ENCODE results near the gene IMPG1. TPM values are rescaled to one million over a fixed set of nuclear protein-coding genes. Genes with fewer than 3 reads are reported as not detected.

IMPG1 gene
- polyA plus RNA-seq, 3 donors, result not detected

GRCh38 chr6:75940564-75940963, 131.9 kb downstream of the IMPG1 start:
- H3K9me3 Mint-ChIP-seq, result peaks cover 0 to 2% (median 0%) of the 10 kb centered on the region in 7 donors
- no peak overlapping the region for H3K4me3 Mint-ChIP-seq
- H3K27me3 Mint-ChIP-seq (ENCODE audit: low read depth in 3 of 3), result peaks cover 4 to 9% (median 5%) of the 10 kb centered on the region in 3 donors
- no peaks in the 10 kb centered on the region for H3K36me3 ChIP-seq (replicated peaks in 1 of 2; ENCODE audit: control insufficient read depth in 1 of 2, insufficient read depth in 2 of 2, low read length in 2 of 2)
- intact Hi-C loops (cut with micrococcal nuclease), result no loop called here
- no peaks in the 10 kb centered on the region for H3K4me1 Mint-ChIP-seq
- H4K20me1 ChIP-seq (ENCODE audit: insufficient read depth, low read length), result no peaks in the 10 kb centered on the region
- H3K4me2 ChIP-seq (replicated peaks; ENCODE audit: extremely low read depth, low read length, poor library complexity, severe bottlenecking), result no peak overlapping the region
- H3K9me3 ChIP-seq (replicated peaks in 1 of 2; ENCODE audit: control insufficient read depth in 1 of 2, insufficient read depth in 1 of 2, low read length in 2 of 2), result no peaks in the 10 kb centered on the region
- H3K4me1 ChIP-seq (ENCODE audit: control insufficient read depth in 1 of 2, insufficient read depth in 2 of 2, low read length in 2 of 2), result no peaks in the 10 kb centered on the region
- DNase-seq, result no peak
- TF ChIP-seq CTCF (IDR thresholded peaks at IDR 0.05), result no peak
- no peak overlapping the region for H3K4me3 ChIP-seq (replicated peaks in 1 of 3; ENCODE audit: low read depth in 2 of 3, low read length in 3 of 3)
- WGBS (ENCODE audit: insufficient coverage), result 67% methylated on average over 2 of the region's 4 CpGs
- H3K27ac ChIP-seq (ENCODE audit: low read depth in 1 of 2, low read length in 2 of 2), result no peak overlapping the region
- no peak overlapping the region for H2AFZ ChIP-seq (ENCODE audit: insufficient read depth, low read depth, low read length, poor library complexity, severe bottlenecking)
- no peak overlapping the region for H3K27ac Mint-ChIP-seq
- H3K9ac ChIP-seq (ENCODE audit: insufficient read depth, low read length, poor library complexity, severe bottlenecking), result no peak overlapping the region
- no peaks in the 10 kb centered on the region for H3K79me2 ChIP-seq (ENCODE audit: insufficient read depth, low read length)
- H3K36me3 Mint-ChIP-seq, result no peaks in the 10 kb centered on the region
- H3K27me3 ChIP-seq (ENCODE audit: control insufficient read depth in 2 of 2, insufficient read depth in 2 of 2, low read length in 2 of 2), result peaks cover 3 to 6% of the 10 kb centered on the region in 2 donors

- TF ChIP-seq CTCF (IDR thresholded peaks at IDR 0.05), result no peak
- Histone ChIP-seq H3K4me1 (ENCODE audit: control insufficient read depth in 1 of 2, insufficient read depth in 2 of 2, low read length in 2 of 2) (peaks cover 0 to 6% of the 10 kb centered on the region in 2 donors), H3K27me3 (ENCODE audit: control insufficient read depth in 2 of 2, insufficient read depth in 2 of 2, low read length in 2 of 2) (peaks cover 9% of the 10 kb centered on the region in 2 donors), H3K36me3 (replicated peaks in 1 of 2; ENCODE audit: control insufficient read depth in 1 of 2, insufficient read depth in 2 of 2, low read length in 2 of 2) (no peaks in the 10 kb centered on the region), H3K9me3 (replicated peaks in 1 of 2; ENCODE audit: control insufficient read depth in 1 of 2, insufficient read depth in 1 of 2, low read length in 2 of 2) (no peaks in the 10 kb centered on the region), H4K20me1 (ENCODE audit: insufficient read depth, low read length) (no peaks in the 10 kb centered on the region), H3K4me2 (replicated peaks; ENCODE audit: extremely low read depth, low read length, poor library complexity, severe bottlenecking) (no peak overlapping the region), H3K4me3 (replicated peaks in 1 of 3; ENCODE audit: low read depth in 2 of 3, low read length in 3 of 3) (no peak overlapping the region), H3K9ac (ENCODE audit: insufficient read depth, low read length, poor library complexity, severe bottlenecking) (no peak overlapping the region), H3K27ac (ENCODE audit: low read depth in 1 of 2, low read length in 2 of 2) (no peak overlapping the region), H3K79me2 (ENCODE audit: insufficient read depth, low read length) (no peaks in the 10 kb centered on the region), H2AFZ (ENCODE audit: insufficient read depth, low read depth, low read length, poor library complexity, severe bottlenecking) (no peak overlapping the region)
- peaks cover 0 to 2% (median 0%) of the 10 kb centered on the region in 7 donors for H3K9me3 Mint-ChIP-seq
- no peak overlapping the region for H3K4me3 Mint-ChIP-seq
- H3K27me3 Mint-ChIP-seq (ENCODE audit: low read depth in 3 of 3), result peaks cover 13 to 24% (median 19%) of the 10 kb centered on the region in 3 donors
- no peak overlapping the region for H3K27ac Mint-ChIP-seq
- DNase-seq, result no peak
- no CpG with 5 or more reads among the region's 2 CpGs for WGBS (ENCODE audit: insufficient coverage)
- H3K36me3 Mint-ChIP-seq, result no peaks in the 10 kb centered on the region
- H3K4me1 Mint-ChIP-seq, result peaks cover 6% of the 10 kb centered on the region
- intact Hi-C loops (cut with micrococcal nuclease), result no loop called here
Measured at GRCh38 chr6:75937846-75938245, 134.6 kb downstream of the IMPG1 start.
